HepG2 (cell line): ENCODE results near the gene BCAS1. TPM values are rescaled to one million over a fixed set of nuclear protein-coding genes. Genes with fewer than 3 reads are reported as not detected.

Source experiments
- ATAC-seq: fragments of 200-7000 bp; cut with Tn5 transposase; 3 replicates; pipeline ENCODE4 v1.9.1; 2020; ENCODE audit warnings: mild to moderate bottlenecking, moderate library complexity
- BruUV-seq: library from RNA; stranded (reverse); fragments of 400-500 nt; replicated peaks from 2 replicates; lab custom pipeline; 2021; lab: Mats Ljungman, UMichigan
- CTCF ChIA-PET: fragments of 300-600 bp; formaldehyde crosslinking; extraction: SDS; loops from one replicate; lab custom pipeline; 2021; ENCODE audit warnings: low total read pairs, inconsistent platforms, low intra/inter-chr PET ratio; lab: Yijun Ruan, JAX
- POLR2A ChIA-PET: fragments of 350-600 bp; sonication (Branson Sonifier 250); formaldehyde crosslinking; loops from one replicate; lab custom pipeline; 2020; ENCODE audit warnings: antibody characterized with exemption, inconsistent platforms; lab: Yijun Ruan, JAX
- DNase-seq: peaks from one replicate; pipeline ENCODE4 v3.0.0-alpha.2; 2015; ENCODE audit warnings: low spot score
- FAIRE-seq: peaks from 3 replicates; lab custom pipeline; 2011; peaks lifted over from hg19 to GRCh38; lab: Jason Lieb, UNC
- H2AFZ ChIP-seq: one replicate; pipeline ENCODE4 v1.6.1; 2011; ENCODE audit warnings: low read length, inconsistent platforms
- H3K27ac ChIP-seq: fragments of 300-600 bp; 3 replicates; pipeline ENCODE4 v1.8.0; 2011; ENCODE audit warnings: mixed run types, mild to moderate bottlenecking, mixed read lengths, low read length, inconsistent platforms; ENCODE audit not compliant: insufficient read depth; ENCODE audit errors: extremely low read length
- H3K27me3 ChIP-seq, 2 experiments: fragments of 200-600 bp in 1 of 2; 2 replicates in 1 of 2; 3 replicates in 1 of 2; pipeline versions ENCODE4 v1.6.0 to v1.8.0; 2011; ENCODE audit warnings: low read length in 2 of 2, mild to moderate bottlenecking in 2 of 2, moderate library complexity in 2 of 2, inconsistent platforms in 1 of 2; ENCODE audit not compliant: insufficient read depth in 2 of 2, control insufficient read depth in 1 of 2
- H3K36me3 ChIP-seq, 2 experiments: fragments of 200-600 bp in 1 of 2; replicated peaks in 1 of 2; 2 replicates in 1 of 2; 3 replicates in 1 of 2; pipeline versions ENCODE4 v1.5.1 to v1.8.0; 2011; ENCODE audit warnings: low read length in 2 of 2, inconsistent platforms in 1 of 2; ENCODE audit not compliant: insufficient read depth in 2 of 2, control insufficient read depth in 1 of 2
- H3K4me1 ChIP-seq: 2 replicates; pipeline ENCODE4 v1.5.1; 2012; ENCODE audit warnings: low read length, inconsistent platforms; ENCODE audit not compliant: insufficient read depth
- H3K4me2 ChIP-seq: 2 replicates; pipeline ENCODE4 v1.6.0; 2011; ENCODE audit warnings: low read depth, low read length, inconsistent platforms
- H3K4me3 ChIP-seq, 3 experiments: fragments of 200-600 bp in 1 of 3; sonication (generic), shearing (Covaris generic) in 1 of 3; replicated peaks in 1 of 3; 2 replicates each; pipeline ENCODE4 v1.5.1; 2011 to 2016; ENCODE audit warnings: low read length in 3 of 3, inconsistent platforms in 2 of 3, low read depth in 2 of 3, mild to moderate bottlenecking in 2 of 3, control low read depth in 1 of 3, mixed read lengths in 1 of 3; ENCODE audit not compliant: insufficient read depth in 1 of 3
- H3K79me2 ChIP-seq: one replicate; pipeline ENCODE4 v1.6.1; 2011; ENCODE audit warnings: low read length, inconsistent platforms; ENCODE audit not compliant: insufficient read depth
- H3K9ac ChIP-seq: 2 replicates; pipeline ENCODE4 v1.6.0; 2011; ENCODE audit warnings: mild to moderate bottlenecking, low read depth, low read length, inconsistent platforms; ENCODE audit not compliant: insufficient read depth
- H3K9me3 ChIP-seq: 2 replicates; pipeline ENCODE4 v1.5.1; 2012; ENCODE audit warnings: mild to moderate bottlenecking, low read length
- H4K20me1 ChIP-seq: 2 replicates; pipeline ENCODE4 v1.6.0; 2011; ENCODE audit warnings: inconsistent platforms, mild to moderate bottlenecking, low read length, moderate library complexity; ENCODE audit not compliant: insufficient read depth
- ARNT ChIP-seq: fragments of 450-650 bp; IDR thresholded peaks from 2 replicates; pipeline ENCODE4 v1.6.1; 2017
- CEBPB ChIP-seq: IDR thresholded peaks from 2 replicates; pipeline ENCODE4 v1.6.1; 2011; ENCODE audit warnings: low read depth, low read length, improper control_type of control experiment, borderline replicate concordance
- GATAD2A ChIP-seq: IDR thresholded peaks from 2 replicates; pipeline ENCODE4 v1.6.1; 2016
- LRRFIP1 ChIP-seq: sonication (generic); formaldehyde crosslinking; conservative IDR thresholded peaks from 2 replicates; pipeline ENCODE4 v1.4.0; 2020; ENCODE audit warnings: missing genetic modification reagents
- NFKB2 ChIP-seq: sonication (generic); formaldehyde crosslinking; IDR thresholded peaks from 2 replicates; pipeline ENCODE4 v1.4.0; 2020; ENCODE audit warnings: missing genetic modification reagents, borderline replicate concordance
- NFKBIZ ChIP-seq: IDR thresholded peaks from 2 replicates; pipeline ENCODE4 v1.6.1; 2018; ENCODE audit warnings: missing genetic modification reagents, missing compliant biosample characterization
- THAP11 ChIP-seq: IDR thresholded peaks from 2 replicates; pipeline ENCODE4 v1.6.1; 2016; ENCODE audit warnings: missing biosample characterization, missing genetic modification reagents
- YEATS2 ChIP-seq: sonication (generic); formaldehyde crosslinking; IDR thresholded peaks from 2 replicates; pipeline ENCODE4 v1.4.0; 2020; ENCODE audit warnings: missing genetic modification reagents, borderline replicate concordance
- ZNF614 ChIP-seq: IDR thresholded peaks from 2 replicates; pipeline ENCODE4 v1.6.1; 2018; ENCODE audit warnings: missing biosample characterization, missing genetic modification reagents, inconsistent platforms, borderline replicate concordance
- WGBS: methylation state at CpG from one replicate; pipeline ENCODE4 v1.1.6; 2017; ENCODE audit warnings: low lambda C conversion rate; 5-methylcytosine and 5-hydroxymethylcytosine counted together
- in situ Hi-C: cut with HindIII; loops from 2 replicates; pipeline ENCODE4 v1.10.0; 2017; ENCODE audit warnings: low pct_unique_long_range_greater_than_20kb; ENCODE audit not compliant: extremely low pct_ligation_motif_present
- intact Hi-C: fragments of 100-400 bp; cut with micrococcal nuclease; formaldehyde crosslinking; loops from one replicate; pipeline ENCODE4 v1.10.0; 2022; ENCODE audit not compliant: unreplicated experiment
- polyA plus RNA-seq, 8 experiments: library from polyadenylated mRNA; depleted of rRNA in 3 of 8; stranded (reverse) in 7 of 8; unstranded in 1 of 8; fragments of >200 nt; fragmentation: Illumina TruSeq in 4 of 8; extraction: Trizol in 4 of 8; gene quantifications; 2 replicates each; pipeline versions ENCODE4 v1.2.1 to v1.2.3, GENCODE V29; 2011 to 2016; ENCODE audit warnings: low read depth in 4 of 8, missing spikeins in 1 of 8, mixed read lengths in 1 of 8; ENCODE audit not compliant: insufficient read depth in 1 of 8
- total RNA-seq, 5 experiments: library from RNA; depleted of rRNA; stranded (reverse); fragments of >200 nt; fragmentation: Illumina TruSeq; extraction: Trizol; gene quantifications; 2 replicates each; pipeline ENCODE4 v1.2.3, GENCODE V29; 2016; ENCODE audit warnings: low read depth in 1 of 5

The BCAS1 gene
- total and polyA plus RNA-seq, 2 of the 13 experiments (the other 11 are each of a cell fraction or from before 2014, with no cell fraction given): 0.55 to 0.91 TPM

DNA sequence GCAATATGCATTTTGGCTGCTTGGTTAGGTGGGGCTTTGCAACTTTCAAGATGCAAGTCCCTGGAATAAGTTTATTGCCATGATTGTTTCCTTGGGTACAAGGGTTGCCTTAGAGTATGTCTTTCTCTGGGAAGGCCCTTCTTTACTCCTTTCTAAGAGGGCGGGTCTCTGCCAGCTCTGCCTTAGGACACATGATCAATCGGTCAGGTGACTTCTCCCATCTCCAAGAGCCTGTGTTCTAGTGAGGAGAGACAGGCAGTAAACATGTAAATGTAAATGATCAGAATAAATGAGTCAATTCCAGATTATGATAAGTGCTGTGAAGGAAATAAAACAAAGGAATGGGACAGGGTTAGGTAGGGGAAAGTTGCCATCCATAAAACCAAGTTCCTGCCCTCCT lies 43.2 kb upstream of the BCAS1 start (continued):
- TF ChIP-seq LRRFIP1 (CRISPR knock-in tag): no peak
- no peak for TF ChIP-seq YEATS2
- TF ChIP-seq NFKBIZ (CRISPR knock-in tag): no peak
- no peak for TF ChIP-seq NFKB2 (CRISPR knock-in tag)

DNA sequence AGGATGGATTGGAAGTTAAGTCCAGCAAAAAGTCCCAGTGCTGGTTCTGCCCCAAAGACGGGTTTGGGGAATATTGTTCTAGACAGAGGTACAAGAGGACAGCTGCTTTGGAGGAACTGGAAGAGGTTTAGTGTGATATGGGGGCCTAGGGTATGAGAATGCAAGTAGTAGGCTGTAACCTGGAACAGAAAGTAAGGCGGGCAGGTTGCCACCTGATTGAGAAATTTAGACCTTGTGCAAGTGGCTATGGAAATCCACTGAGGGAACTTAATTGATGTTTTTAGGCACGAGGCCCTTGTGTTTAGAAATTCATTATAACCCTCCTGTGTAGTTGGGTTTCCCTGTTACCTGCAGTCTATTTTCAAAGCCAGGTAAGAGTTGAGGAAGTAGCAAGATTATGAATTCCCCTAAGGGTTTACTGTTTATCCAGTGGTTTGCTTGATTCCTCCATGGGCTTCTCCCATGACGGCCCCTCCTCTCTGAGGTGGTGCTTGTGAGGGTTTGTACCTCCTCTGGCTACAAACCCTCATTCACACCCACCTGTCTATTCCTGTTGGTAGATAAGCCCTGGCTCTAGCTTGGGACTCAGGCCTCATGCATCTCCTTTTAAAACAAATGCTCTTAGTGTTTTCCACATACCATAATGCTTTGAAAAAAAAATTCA lies 42.0 kb upstream of the BCAS1 start:
- Histone ChIP-seq H2AFZ (peak overlapping the region; percentile 12), H3K27ac (peak overlapping the region; percentile 14), H3K9me3 (0 out of 2 replicates have a peak, but pooled peaks cover 4% of the 10 kb centered on the region)
- in situ Hi-C loops: no loop called here
- TF ChIP-seq ARNT (no peak), GATAD2A (CRISPR knock-in tag) (peak; percentile 38; the same call in 1 of the 2 replicates), CEBPB (peak; percentile 39; the same call in 1 of the 2 replicates), THAP11 (CRISPR knock-in tag) (peak; percentile 10; the same call in 1 of the 2 replicates), ZNF614 (no peak)
- TF ChIP-seq, all 625 proteins: peak for 3
- Histone ChIP-seq H3K9ac (no peak overlapping the region), H3K79me2 (no peaks in the 10 kb centered on the region), H3K4me1 (peaks cover 97% of the 10 kb centered on the region), H3K27me3 (no peaks in the 10 kb centered on the region), H3K36me3 (no peaks in the 10 kb centered on the region), H3K4me2 (no peak overlapping the region), H3K4me3 (no peak overlapping the region), H4K20me1 (no peaks in the 10 kb centered on the region)
- ChIA-PET CTCF (no interaction called here), POLR2A (no interaction called here)
- FAIRE-seq: no peak
- DNase-seq: no peak
- ATAC-seq: no peak
- 93% methylated on average over 4 of the region's 4 CpGs for WGBS
- no TSS peak for BruUV-seq
- intact Hi-C loops: no loop called here
